Endodermal cell (in vitro differentiated cells): Measurements from ENCODE around the gene NEURL3. TPM values are rescaled to one million over a fixed set of nuclear protein-coding genes. Genes with fewer than 3 reads are reported as not detected.

Experiments used
- DNase-seq: peaks from one replicate; pipeline ENCODE4 v3.0.0-alpha.2; 2017
- H3K27ac ChIP-seq: 2 replicates; pipeline ENCODE4 v1.5.1; 2013; ENCODE audit warnings: mild to moderate bottlenecking, low read depth, low read length, moderate library complexity
- H3K27me3 ChIP-seq: 2 replicates; pipeline ENCODE4 v1.6.1; 2013; ENCODE audit warnings: mild to moderate bottlenecking, low read length, moderate library complexity; ENCODE audit not compliant: insufficient read depth, control insufficient read depth, poor library complexity, severe bottlenecking
- H3K36me3 ChIP-seq: 2 replicates; pipeline ENCODE4 v1.7.0; 2013; ENCODE audit warnings: mild to moderate bottlenecking, low read length, moderate library complexity; ENCODE audit not compliant: control insufficient read depth, insufficient read depth
- H3K4me1 ChIP-seq: one replicate; pipeline ENCODE4 v1.7.0; 2013; ENCODE audit warnings: low read length; ENCODE audit not compliant: control insufficient read depth, insufficient read depth
- H3K4me3 ChIP-seq: 2 replicates; pipeline ENCODE4 v1.5.1; 2013; ENCODE audit warnings: mild to moderate bottlenecking, low read length, moderate library complexity
- H3K9ac ChIP-seq: 2 replicates; pipeline ENCODE4 v1.6.1; 2013; ENCODE audit warnings: mild to moderate bottlenecking, low read length, moderate library complexity; ENCODE audit not compliant: poor library complexity, severe bottlenecking; ENCODE audit errors: extremely low read depth
- H3K9me3 ChIP-seq: 2 replicates; pipeline ENCODE4 v1.6.1; 2013; ENCODE audit warnings: mild to moderate bottlenecking, low read length, moderate library complexity; ENCODE audit not compliant: control insufficient read depth
- H3K27ac Mint-ChIP-seq: 2 replicates; pipeline ENCODE4 v1.8.0; 2020; ENCODE audit warnings: mixed read lengths
- H3K27me3 Mint-ChIP-seq: 2 replicates; pipeline ENCODE4 v1.8.0; 2021; ENCODE audit warnings: mild to moderate bottlenecking, mixed read lengths; ENCODE audit not compliant: insufficient read depth
- H3K36me3 Mint-ChIP-seq: 2 replicates; pipeline ENCODE4 v1.8.0; 2020; ENCODE audit warnings: low read depth, mixed read lengths
- H3K4me1 Mint-ChIP-seq: 2 replicates; pipeline ENCODE4 v1.8.0; 2020; ENCODE audit warnings: mixed read lengths
- H3K4me3 Mint-ChIP-seq: 2 replicates; pipeline ENCODE4 v1.8.0; 2020; ENCODE audit warnings: mild to moderate bottlenecking, moderate library complexity, mixed read lengths
- H3K9me3 Mint-ChIP-seq: 2 replicates; pipeline ENCODE4 v1.8.0; 2020; ENCODE audit warnings: mild to moderate bottlenecking, mixed read lengths
- CTCF ChIP-seq: fragments of 200-600 bp; sonication (generic); conservative IDR thresholded peaks from 2 replicates; pipeline ENCODE4 v1.5.0; 2021; ENCODE audit warnings: antibody characterized with exemption, mild to moderate bottlenecking
- WGBS, 2 experiments: methylation state at CpG; one replicate each; pipeline versions ENCODE4 v1.1.5 to v1.1.7; 2013; ENCODE audit warnings: missing lambda C conversion rate in 2 of 2, mixed read lengths in 1 of 2; ENCODE audit not compliant: insufficient coverage in 1 of 2, insufficient read length in 1 of 2; 5-methylcytosine and 5-hydroxymethylcytosine counted together
- total RNA-seq, 2 donors: library from RNA; stranded (reverse); fragmentation: NEBNext Ultra II Directional in 1 of 2; extraction: Animal tissue kit (Norgen Biotek cat#: 25700) in 1 of 2; gene quantifications; 2 replicates in 1 of 2; 3 replicates in 1 of 2; pipeline ENCODE4 v1.2.1, GENCODE V29; 2021

Gene NEURL3
- total RNA-seq, 2 donors from 2014 or later, result not detected

GRCh38 chr2:96501886-96502810, 3.0 kb downstream of the NEURL3 start:
- no peak overlapping the region for H3K4me3 Mint-ChIP-seq
- no peaks in the 10 kb centered on the region for H3K36me3 Mint-ChIP-seq
- no peaks in the 10 kb centered on the region for H3K9me3 Mint-ChIP-seq
- no peak overlapping the region for H3K4me3 ChIP-seq
- H3K9me3 ChIP-seq, result no peaks in the 10 kb centered on the region
- WGBS, 2 experiments, result 85 to 92% methylated on average over 9 to 16 of the region's 16 CpGs
- H3K27me3 Mint-ChIP-seq, result peaks cover 18% of the 10 kb centered on the region
- DNase-seq, result no peak
- H3K27ac Mint-ChIP-seq, result no peak overlapping the region
- no peaks in the 10 kb centered on the region for H3K27me3 ChIP-seq
- H3K36me3 ChIP-seq, result no peaks in the 10 kb centered on the region
- no peak overlapping the region for H3K9ac ChIP-seq
- H3K4me1 ChIP-seq, result peaks cover 4% of the 10 kb centered on the region
- H3K4me1 Mint-ChIP-seq, result peaks cover 8% of the 10 kb centered on the region
- TF ChIP-seq CTCF, result no peak
- no peak overlapping the region for H3K27ac ChIP-seq

GRCh38 chr2:96501471-96501874, 3.7 kb downstream of the NEURL3 start:
- Mint-ChIP-seq H3K27me3 (peaks cover 18% of the 10 kb centered on the region), H3K27ac (no peak overlapping the region), H3K36me3 (no peaks in the 10 kb centered on the region), H3K4me3 (no peak overlapping the region), H3K4me1 (peaks cover 8% of the 10 kb centered on the region), H3K9me3 (no peaks in the 10 kb centered on the region)
- 59% methylated on average over 2 of the region's 2 CpGs; no CpG with 5 or more reads in 1 of the 2 experiments for WGBS, 2 experiments
- peaks cover 4% of the 10 kb centered on the region for H3K4me1 ChIP-seq
- H3K36me3 ChIP-seq, result no peaks in the 10 kb centered on the region
- no peak overlapping the region for H3K27ac ChIP-seq
- no peak for TF ChIP-seq CTCF
- DNase-seq, result no peak
- H3K9me3 ChIP-seq, result peaks cover 2% of the 10 kb centered on the region
- H3K27me3 ChIP-seq, result no peaks in the 10 kb centered on the region
- H3K4me3 ChIP-seq, result no peak overlapping the region
- H3K9ac ChIP-seq, result no peak overlapping the region

GRCh38 chr2:96500385-96501066, 4.6 kb downstream of the NEURL3 start:
- H3K4me1 ChIP-seq, result peaks cover 4% of the 10 kb centered on the region
- DNase-seq, result peak; percentile 41
- 96 to 98% methylated on average over 47 to 64 of the region's 64 CpGs for WGBS, 2 experiments
- H3K9me3 ChIP-seq, result peaks cover 12% of the 10 kb centered on the region
- H3K36me3 ChIP-seq, result no peaks in the 10 kb centered on the region
- no peaks in the 10 kb centered on the region for H3K27me3 ChIP-seq
- no peak overlapping the region for H3K9ac ChIP-seq
- H3K4me3 Mint-ChIP-seq, result no peak overlapping the region
- no peak overlapping the region for H3K27ac ChIP-seq
- no peaks in the 10 kb centered on the region for H3K36me3 Mint-ChIP-seq
- peaks cover 18% of the 10 kb centered on the region for H3K27me3 Mint-ChIP-seq
- peaks cover 6% of the 10 kb centered on the region for H3K4me1 Mint-ChIP-seq
- H3K9me3 Mint-ChIP-seq, result peaks cover 6% of the 10 kb centered on the region
- H3K27ac Mint-ChIP-seq, result no peak overlapping the region
- no peak for TF ChIP-seq CTCF
- no peak overlapping the region for H3K4me3 ChIP-seq
